KOPT-K1 (cell line): ENCODE data around the gene ERBB4.

Experiments used
- H3K27ac ChIP-seq: fragments of 200-600 bp; sonication (generic); 2 replicates; pipeline ENCODE4 v1.5.1; 2016; ENCODE audit warnings: antibody characterized with exemption, mild to moderate bottlenecking, low read depth, low read length; ENCODE audit not compliant: poor library complexity, severe bottlenecking
- H3K36me3 ChIP-seq: fragments of 200-600 bp; sonication (generic); 2 replicates; pipeline ENCODE4 v1.5.1; 2017; ENCODE audit warnings: antibody characterized with exemption, mild to moderate bottlenecking, low read length, moderate library complexity; ENCODE audit not compliant: insufficient read depth
- H3K9me3 ChIP-seq: fragments of 200-600 bp; sonication (generic); 2 replicates; pipeline ENCODE4 v1.5.1; 2017; ENCODE audit warnings: antibody characterized with exemption, low read length, mild to moderate bottlenecking; ENCODE audit not compliant: insufficient read depth, poor library complexity, severe bottlenecking

Gene ERBB4

GRCh38 chr2:212177724-212178123 lies 360.9 kb downstream of the ERBB4 start:
- Histone ChIP-seq H3K27ac (no peak overlapping the region), H3K36me3 (no peaks in the 10 kb centered on the region), H3K9me3 (no peaks in the 10 kb centered on the region)

- H3K27ac ChIP-seq: no peak overlapping the region
- no peaks in the 10 kb centered on the region for H3K36me3 ChIP-seq
- H3K9me3 ChIP-seq: no peaks in the 10 kb centered on the region
Observed at GRCh38 chr2:212176151-212176550, 362.5 kb downstream of the ERBB4 start.

GRCh38 chr2:212173756-212174510 lies 364.7 kb downstream of the ERBB4 start:
- peaks cover 7% of the 10 kb centered on the region for H3K9me3 ChIP-seq
- no peak overlapping the region for H3K27ac ChIP-seq
- no peaks in the 10 kb centered on the region for H3K36me3 ChIP-seq

GRCh38 chr2:212173331-212173730 lies 365.3 kb downstream of the ERBB4 start:
- H3K27ac ChIP-seq: no peak overlapping the region
- H3K9me3 ChIP-seq: peaks cover 7% of the 10 kb centered on the region
- H3K36me3 ChIP-seq: no peaks in the 10 kb centered on the region

GRCh38 chr2:212170382-212170781 lies 368.2 kb downstream of the ERBB4 start:
- peaks cover 7% of the 10 kb centered on the region for H3K9me3 ChIP-seq
- no peaks in the 10 kb centered on the region for H3K36me3 ChIP-seq
- H3K27ac ChIP-seq: no peak overlapping the region

GRCh38 chr2:212158081-212158480 lies 380.5 kb downstream of the ERBB4 start:
- Histone ChIP-seq H3K36me3 (no peaks in the 10 kb centered on the region), H3K9me3 (no peaks in the 10 kb centered on the region), H3K27ac (no peak overlapping the region)

- H3K9me3 ChIP-seq: no peaks in the 10 kb centered on the region
- no peak overlapping the region for H3K27ac ChIP-seq
- H3K36me3 ChIP-seq: no peaks in the 10 kb centered on the region
Observed at GRCh38 chr2:212157012-212157411, 381.6 kb downstream of the ERBB4 start.

- H3K36me3 ChIP-seq: no peaks in the 10 kb centered on the region
- no peaks in the 10 kb centered on the region for H3K9me3 ChIP-seq
- no peak overlapping the region for H3K27ac ChIP-seq
Observed at GRCh38 chr2:212156088-212156487, 382.5 kb downstream of the ERBB4 start.

- H3K27ac ChIP-seq: no peak overlapping the region
- no peaks in the 10 kb centered on the region for H3K36me3 ChIP-seq
Observed at GRCh38 chr2:212154477-212154878, 384.1 kb downstream of the ERBB4 start.

GRCh38 chr2:212153923-212154322 lies 384.7 kb downstream of the ERBB4 start:
- Histone ChIP-seq H3K27ac (no peak overlapping the region), H3K9me3 (no peaks in the 10 kb centered on the region), H3K36me3 (no peaks in the 10 kb centered on the region)

More at GRCh38 chr2:212154477-212154878, 384.1 kb downstream of the ERBB4 start:
- H3K9me3 ChIP-seq: no peaks in the 10 kb centered on the region

- Histone ChIP-seq H3K27ac (no peak overlapping the region), H3K9me3 (no peaks in the 10 kb centered on the region), H3K36me3 (no peaks in the 10 kb centered on the region)
Observed at GRCh38 chr2:212147921-212148513, 390.6 kb downstream of the ERBB4 start.

- no peak overlapping the region for H3K27ac ChIP-seq
- no peaks in the 10 kb centered on the region for H3K36me3 ChIP-seq
- no peaks in the 10 kb centered on the region for H3K9me3 ChIP-seq
Observed at GRCh38 chr2:212146416-212146815, 392.2 kb downstream of the ERBB4 start.

GRCh38 chr2:212145121-212145520 lies 393.5 kb downstream of the ERBB4 start:
- Histone ChIP-seq H3K9me3 (no peaks in the 10 kb centered on the region), H3K27ac (no peak overlapping the region), H3K36me3 (no peaks in the 10 kb centered on the region)

- Histone ChIP-seq H3K9me3 (no peaks in the 10 kb centered on the region), H3K36me3 (no peaks in the 10 kb centered on the region), H3K27ac (no peak overlapping the region)
Observed at GRCh38 chr2:212142631-212143030, 396.0 kb downstream of the ERBB4 start.

GRCh38 chr2:212141499-212141898 lies 397.1 kb downstream of the ERBB4 start:
- no peaks in the 10 kb centered on the region for H3K36me3 ChIP-seq
- H3K9me3 ChIP-seq: no peaks in the 10 kb centered on the region
- no peak overlapping the region for H3K27ac ChIP-seq

GRCh38 chr2:212136216-212136795 lies 402.3 kb downstream of the ERBB4 start:
- H3K9me3 ChIP-seq: no peaks in the 10 kb centered on the region
- no peaks in the 10 kb centered on the region for H3K36me3 ChIP-seq
- H3K27ac ChIP-seq: no peak overlapping the region
